ENCODE results near the gene ZNF394. TPM values are rescaled to one million over a fixed set of nuclear protein-coding genes. Genes with fewer than 3 reads are reported as not detected.

Gene ZNF394
- total and polyA plus RNA-seq, 2 donors (not counting 1 experiment from before 2014, with no cell fraction given) = 50.5 to 80.7 TPM

- DNase-seq = no peak
- POLR2A ChIA-PET = interaction anchor here (0.6 to 1.2 kb wide), 6 partner anchors 10 to 85 kb away, joined by 3 to 4 read pairs (median 3); partner anchors contain the start of genes FAM200A, ZKSCAN5, ZNF394 and ZNF655
- peak overlapping the region; percentile 92 for H3K4me2 ChIP-seq (replicated peaks; ENCODE audit: low read depth, low read length, poor library complexity, severe bottlenecking)
- H2AFZ ChIP-seq (ENCODE audit: insufficient read depth, low read depth, low read length, poor library complexity, severe bottlenecking) = peak overlapping the region; percentile 92
- CTCF ChIA-PET = interaction anchor here (0.9 kb wide), 1 partner anchor 10 kb away, joined by 3 read pairs; no protein-coding TSS in a partner anchor
- peaks cover 8 to 18% of the 10 kb centered on the region in 2 donors for H3K4me1 ChIP-seq (ENCODE audit: control insufficient read depth in 2 of 2, insufficient read depth in 2 of 2, low read length in 2 of 2)
- no peak for TF ChIP-seq EZH2 (IDR thresholded peaks at IDR 0.05; ENCODE audit: borderline replicate concordance, insufficient read depth, low read depth, low read length, poor library complexity, severe bottlenecking)
- TF ChIP-seq, protein P1, sequence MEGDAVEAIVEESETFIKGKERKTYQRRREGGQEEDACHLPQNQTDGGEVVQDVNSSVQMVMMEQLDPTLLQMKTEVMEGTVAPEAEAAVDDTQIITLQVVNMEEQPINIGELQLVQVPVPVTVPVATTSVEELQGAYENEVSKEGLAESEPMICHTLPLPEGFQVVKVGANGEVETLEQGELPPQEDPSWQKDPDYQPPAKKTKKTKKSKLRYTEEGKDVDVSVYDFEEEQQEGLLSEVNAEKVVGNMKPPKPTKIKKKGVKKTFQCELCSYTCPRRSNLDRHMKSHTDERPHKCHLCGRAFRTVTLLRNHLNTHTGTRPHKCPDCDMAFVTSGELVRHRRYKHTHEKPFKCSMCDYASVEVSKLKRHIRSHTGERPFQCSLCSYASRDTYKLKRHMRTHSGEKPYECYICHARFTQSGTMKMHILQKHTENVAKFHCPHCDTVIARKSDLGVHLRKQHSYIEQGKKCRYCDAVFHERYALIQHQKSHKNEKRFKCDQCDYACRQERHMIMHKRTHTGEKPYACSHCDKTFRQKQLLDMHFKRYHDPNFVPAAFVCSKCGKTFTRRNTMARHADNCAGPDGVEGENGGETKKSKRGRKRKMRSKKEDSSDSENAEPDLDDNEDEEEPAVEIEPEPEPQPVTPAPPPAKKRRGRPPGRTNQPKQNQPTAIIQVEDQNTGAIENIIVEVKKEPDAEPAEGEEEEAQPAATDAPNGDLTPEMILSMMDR (IDR thresholded peaks at IDR 0.05) = no peak
- H3K9me3 Mint-ChIP-seq (ENCODE audit: insufficient read depth) = no peaks in the 10 kb centered on the region
- peak overlapping the region; percentile 77 to 87 (median 83) for H3K4me3 ChIP-seq (ENCODE audit: control extremely low read depth in 1 of 5, extremely low read depth in 1 of 5, insufficient read depth in 1 of 5, low read depth in 2 of 5, low read length in 4 of 5)
- peaks cover 33% of the 10 kb centered on the region for H3K4me1 Mint-ChIP-seq
- H3K27ac ChIP-seq (ENCODE audit: low read length in 2 of 2) = peak overlapping the region; percentile 55 to 82
- H3K4me3 Mint-ChIP-seq = peak overlapping the region; percentile 95
- H3K79me2 ChIP-seq (ENCODE audit: control insufficient read depth, insufficient read depth, low read length) = peaks cover 42% of the 10 kb centered on the region
- peak overlapping the region; percentile 96 for H3K27ac Mint-ChIP-seq
- H3K36me3 ChIP-seq (replicated peaks in 1 of 2; ENCODE audit: control extremely low read depth in 1 of 2, control insufficient read depth in 1 of 2, extremely low read depth in 1 of 2, insufficient read depth in 2 of 2, low read length in 1 of 2) = no peaks in the 10 kb centered on the region
- no peaks in the 10 kb centered on the region for H4K20me1 ChIP-seq (ENCODE audit: control insufficient read depth, insufficient read depth, low read length, poor library complexity, severe bottlenecking)
- H3K27me3 Mint-ChIP-seq = no peaks in the 10 kb centered on the region
- H3K9ac ChIP-seq (ENCODE audit: low read length) = peak overlapping the region; percentile 82
- no peaks in the 10 kb centered on the region for H3K27me3 ChIP-seq (replicated peaks in 1 of 4; ENCODE audit: control extremely low read depth in 1 of 4, control insufficient read depth in 3 of 4, insufficient read depth in 4 of 4, low read length in 3 of 4)
- intact Hi-C loops (cut with micrococcal nuclease) = loop anchor here (10.0 kb wide), 1 partner anchor 98 kb away; the partner anchor contains the start of gene ARPC1B
- no peak for ATAC-seq (ENCODE audit: low read depth)
- 4% methylated on average over 7 of the region's 7 CpGs for WGBS (ENCODE audit: insufficient coverage)
- H3K9me3 ChIP-seq (ENCODE audit: control extremely low read depth in 1 of 3, control insufficient read depth in 2 of 3, insufficient read depth in 1 of 3, low read length in 2 of 3) = no peaks in the 10 kb centered on the region
Measured at GRCh38 chr7:99473315-99473596, 26.8 kb downstream of the ZNF394 start.

- H3K27ac ChIP-seq (ENCODE audit: low read length in 2 of 2) = peak within 1 kb of the TSS; percentile 59 to 82
- H3K36me3 ChIP-seq (replicated peaks in 1 of 2; ENCODE audit: control extremely low read depth in 1 of 2, control insufficient read depth in 1 of 2, extremely low read depth in 1 of 2, insufficient read depth in 2 of 2, low read length in 1 of 2) = no peaks in the 10 kb centered on the region
- H3K27me3 ChIP-seq (replicated peaks in 1 of 4; ENCODE audit: control extremely low read depth in 1 of 4, control insufficient read depth in 3 of 4, insufficient read depth in 4 of 4, low read length in 3 of 4) = no peaks in the 10 kb centered on the region
- DNase-seq = peak; percentile 96
- H4K20me1 ChIP-seq (ENCODE audit: control insufficient read depth, insufficient read depth, low read length, poor library complexity, severe bottlenecking) = no peaks in the 10 kb centered on the region
- ATAC-seq (ENCODE audit: low read depth) = peak; percentile 99
- peaks cover 8 to 16% of the 10 kb centered on the region in 2 donors for H3K4me1 ChIP-seq (ENCODE audit: control insufficient read depth in 2 of 2, insufficient read depth in 2 of 2, low read length in 2 of 2)
- H3K4me1 Mint-ChIP-seq = peaks cover 30% of the 10 kb centered on the region
- no peaks in the 10 kb centered on the region for H3K27me3 Mint-ChIP-seq
- H3K4me2 ChIP-seq (replicated peaks; ENCODE audit: low read depth, low read length, poor library complexity, severe bottlenecking) = peak within 1 kb of the TSS; percentile 92
- intact Hi-C loops (cut with micrococcal nuclease) = loop anchor here (1.0 to 10.0 kb wide), 6 partner anchors 28 to 144 kb away; partner anchors contain the start of genes ARPC1B, FAM200A, ZKSCAN5 and ZNF394
- peak within 1 kb of the TSS; percentile 82 for H3K9ac ChIP-seq (ENCODE audit: low read length)
- H3K9me3 ChIP-seq (ENCODE audit: control extremely low read depth in 1 of 3, control insufficient read depth in 2 of 3, insufficient read depth in 1 of 3, low read length in 2 of 3) = no peaks in the 10 kb centered on the region
- H3K27ac Mint-ChIP-seq = peak within 1 kb of the TSS; percentile 96
- peak within 1 kb of the TSS; percentile 95 for H3K4me3 Mint-ChIP-seq
- ChIA-PET CTCF (interaction anchor here (0.9 kb wide), 1 partner anchor 9 kb away, joined by 3 read pairs; no protein-coding TSS in a partner anchor), POLR2A (interaction anchor here (0.6 to 1.2 kb wide), 7 partner anchors 9 to 86 kb away, joined by 3 to 4 read pairs (median 3); partner anchors contain the start of genes FAM200A, ZKSCAN5, ZNF394 and ZNF655)
- peak within 1 kb of the TSS; percentile 77 to 87 (median 83) for H3K4me3 ChIP-seq (ENCODE audit: control extremely low read depth in 1 of 5, extremely low read depth in 1 of 5, insufficient read depth in 1 of 5, low read depth in 2 of 5, low read length in 4 of 5)
- TF ChIP-seq, protein P1 (IDR thresholded peaks at IDR 0.05) = peak; percentile 9
- no peak for TF ChIP-seq EZH2 (IDR thresholded peaks at IDR 0.05; ENCODE audit: borderline replicate concordance, insufficient read depth, low read depth, low read length, poor library complexity, severe bottlenecking)
- H3K79me2 ChIP-seq (ENCODE audit: control insufficient read depth, insufficient read depth, low read length) = peaks cover 42% of the 10 kb centered on the region
- H2AFZ ChIP-seq (ENCODE audit: insufficient read depth, low read depth, low read length, poor library complexity, severe bottlenecking) = peak within 1 kb of the TSS; percentile 92
- no peaks in the 10 kb centered on the region for H3K9me3 Mint-ChIP-seq (ENCODE audit: insufficient read depth)
- WGBS (ENCODE audit: insufficient coverage) = under 1% methylated on average over 53 of the region's 56 CpGs
Measured at GRCh38 chr7:99472561-99473314, 27.3 kb downstream of the ZNF394 start, which contains the start of gene ZNF789. TSS of gene ZNF789 (plus strand) at chr7:99472890. CDS start at chr7:99476457, 3,567 bp downstream.
